T-helper 2 cell treated with Interferon-gamma antibody and Interleukin-4, amounts not matched to agents 100 ng/mL and 5 ng/mL, for 36 hours (primary cell): ENCODE results near the gene LY6G6C. TPM values are rescaled to one million over a fixed set of nuclear protein-coding genes. Genes with fewer than 3 reads are reported as not detected.
"Not testable (repeated sequence)": the region's sequence is repeated elsewhere in the genome, so short reads cannot be mapped to it uniquely, and the experiment has no call there.

Experiments used
- intact Hi-C: fragments of 100-400 bp; cut with micrococcal nuclease; formaldehyde crosslinking; loops from one replicate; pipeline ENCODE4 v1.15.1; 2023
- total RNA-seq: library from RNA; stranded (reverse); gene quantifications from 2 replicates; pipeline ENCODE4 v1.2.3, GENCODE V29; 2022

The LY6G6C gene
- total RNA-seq, 1 donor from 2014 or later = not detected

DNA sequence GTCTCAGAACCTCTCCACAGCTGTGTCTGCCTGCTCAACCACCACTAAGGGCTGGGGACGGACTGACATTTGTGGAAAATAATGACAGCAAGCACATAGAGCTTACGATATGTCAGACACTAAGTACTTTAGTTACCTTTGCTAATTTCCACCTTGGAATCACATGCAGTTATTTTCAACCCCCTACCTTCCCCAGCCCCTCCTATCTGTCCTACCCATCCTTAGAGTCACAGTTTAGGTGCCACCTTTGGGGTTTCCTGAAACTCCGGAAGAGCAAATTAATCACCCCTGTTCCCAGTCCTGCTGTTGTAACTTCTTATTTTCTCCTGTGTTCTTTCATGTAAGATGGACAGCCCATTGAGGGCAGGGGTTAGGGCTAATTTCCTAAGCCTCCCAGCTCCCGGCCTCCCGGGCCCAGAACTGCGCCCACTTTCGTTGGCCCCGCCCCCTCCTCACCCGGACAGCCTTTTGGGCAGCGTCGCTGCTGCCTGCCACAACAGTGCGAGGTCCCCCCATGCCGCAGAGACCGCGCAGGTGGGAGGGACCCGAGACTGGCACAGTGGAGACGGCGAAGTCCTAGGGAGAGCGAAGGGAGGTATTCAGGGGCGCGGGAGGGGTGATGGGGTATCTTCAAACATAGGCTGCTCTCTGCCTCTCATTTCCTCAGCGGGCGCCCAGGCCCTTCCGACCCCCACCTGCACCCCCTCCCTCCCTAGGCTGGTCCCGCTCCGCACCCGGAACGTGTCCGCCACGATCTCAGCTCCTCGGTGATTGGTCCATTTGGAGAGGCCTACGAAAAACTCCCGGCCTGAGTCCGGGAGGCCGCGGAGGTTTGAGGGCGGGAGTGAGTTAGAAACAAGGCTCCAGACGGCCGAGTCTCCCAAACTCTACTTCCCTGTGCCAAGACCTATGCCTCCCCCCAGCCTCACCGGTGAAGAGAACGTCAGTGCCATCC, 6.4 kb upstream of the LY6G6C start:
- intact Hi-C loops = loop anchor here (2.0 kb wide), 3 partner anchors 41 to 103 kb away; partner anchors contain the start of gene LY6G5C

DNA sequence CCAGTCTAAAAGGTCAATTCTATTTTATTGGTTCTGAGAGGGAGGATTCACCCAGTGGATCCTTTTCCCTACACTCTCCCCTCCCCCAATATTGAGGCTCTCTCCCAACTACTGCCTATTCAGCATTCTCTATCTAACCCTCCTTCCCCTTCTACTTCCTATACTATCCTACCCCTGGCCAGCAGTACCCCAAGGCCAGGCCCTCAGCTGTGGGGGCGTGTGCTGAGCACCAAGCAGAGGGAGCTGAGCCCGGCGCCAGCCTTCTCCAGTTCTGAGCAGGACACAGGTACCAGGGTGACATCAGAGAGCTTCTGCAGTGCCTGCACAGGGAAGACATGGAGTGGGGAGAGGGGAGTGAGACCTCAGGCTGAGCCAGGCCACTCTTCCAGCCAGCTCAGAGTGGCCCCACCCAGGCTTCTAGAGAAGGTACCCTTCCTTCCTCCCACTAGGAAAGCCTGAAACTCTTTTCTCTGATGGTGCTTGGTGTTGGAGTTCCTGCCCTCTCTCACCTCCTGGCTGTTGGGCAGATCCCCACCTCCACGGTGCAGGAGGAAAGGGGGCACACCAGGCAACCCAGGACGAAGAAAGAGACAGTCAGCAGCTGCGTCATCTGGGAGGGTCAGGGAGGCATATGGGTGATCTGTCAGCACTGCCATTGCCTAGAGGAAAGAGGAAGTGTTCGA, 5.6 kb upstream of the LY6G6C start:
- intact Hi-C loops = no loop called here

DNA sequence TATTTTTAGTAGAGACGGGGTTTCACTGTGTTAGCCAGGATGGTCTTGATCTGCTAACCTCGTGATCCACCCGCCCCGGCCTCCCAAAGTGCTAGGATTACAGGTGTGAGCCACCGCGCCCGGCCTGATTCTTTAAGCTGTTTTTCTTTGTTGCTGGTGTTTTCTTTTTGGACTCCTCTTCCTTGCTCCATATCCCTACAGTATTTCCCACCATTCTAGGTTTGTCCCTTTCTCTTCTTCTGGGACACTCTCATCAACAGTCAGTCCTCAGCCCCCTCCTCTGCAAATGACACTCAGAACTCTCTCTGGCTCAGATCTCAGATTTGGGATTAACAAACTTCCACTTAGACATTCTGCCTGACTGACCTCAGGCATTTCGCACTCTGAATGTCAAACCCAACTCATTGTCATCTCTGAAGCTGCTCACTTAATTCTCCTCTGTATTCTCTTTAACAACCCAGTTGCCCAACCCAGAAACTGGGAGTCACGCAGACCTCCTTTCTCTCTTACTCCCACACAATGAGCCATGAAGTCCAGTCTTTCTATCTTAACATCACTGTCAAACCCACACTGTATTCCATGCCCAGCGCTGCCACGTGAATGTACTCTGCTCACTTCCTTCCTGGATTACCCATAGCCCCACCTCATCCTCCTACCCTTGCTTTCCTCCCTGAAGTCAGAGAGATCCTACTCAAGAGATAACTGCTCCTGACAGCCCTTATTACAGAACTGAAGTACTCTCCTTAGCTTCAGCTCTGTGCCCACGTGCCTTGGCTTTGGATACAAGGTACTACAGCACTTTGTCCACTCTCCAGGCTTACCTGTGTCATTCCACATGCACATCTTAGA, 4.2 kb upstream of the LY6G6C start:
- intact Hi-C loops = no loop called here

DNA sequence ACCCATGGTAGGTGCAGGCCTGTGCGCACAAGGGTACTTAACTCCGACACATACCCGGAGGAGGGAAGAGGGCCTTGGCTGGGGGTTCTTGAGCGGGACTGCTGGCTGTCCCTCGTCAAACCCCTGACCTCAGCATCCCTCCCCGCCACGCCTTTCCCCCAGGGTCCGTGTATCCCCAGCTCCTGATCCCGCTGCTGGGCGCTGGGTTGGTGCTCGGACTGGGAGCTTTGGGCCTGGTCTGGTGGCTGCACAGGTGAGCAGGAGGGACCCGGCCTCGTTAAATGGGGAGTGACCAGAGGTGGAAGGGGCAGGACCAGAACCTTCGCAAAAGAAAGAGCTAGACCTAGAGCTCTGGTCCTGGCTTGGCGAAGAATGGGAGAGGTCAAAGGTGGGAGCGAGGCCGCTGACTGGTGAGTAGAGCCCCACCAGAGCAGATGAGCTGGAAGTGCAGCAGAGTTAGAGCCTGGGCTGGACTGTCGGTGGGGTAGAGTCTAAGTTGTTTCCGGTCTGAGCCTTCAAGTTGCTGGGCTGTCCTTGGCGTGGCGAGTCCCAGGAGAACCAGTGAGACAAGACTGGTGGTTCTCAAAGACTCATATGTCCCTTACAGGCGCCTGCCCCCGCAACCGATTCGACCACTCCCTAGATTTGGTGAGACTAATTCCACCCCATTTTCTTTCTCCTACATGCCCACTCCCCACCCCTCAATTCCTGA, 2.6 kb upstream of the LY6G6C start:
- intact Hi-C loops = no loop called here

DNA sequence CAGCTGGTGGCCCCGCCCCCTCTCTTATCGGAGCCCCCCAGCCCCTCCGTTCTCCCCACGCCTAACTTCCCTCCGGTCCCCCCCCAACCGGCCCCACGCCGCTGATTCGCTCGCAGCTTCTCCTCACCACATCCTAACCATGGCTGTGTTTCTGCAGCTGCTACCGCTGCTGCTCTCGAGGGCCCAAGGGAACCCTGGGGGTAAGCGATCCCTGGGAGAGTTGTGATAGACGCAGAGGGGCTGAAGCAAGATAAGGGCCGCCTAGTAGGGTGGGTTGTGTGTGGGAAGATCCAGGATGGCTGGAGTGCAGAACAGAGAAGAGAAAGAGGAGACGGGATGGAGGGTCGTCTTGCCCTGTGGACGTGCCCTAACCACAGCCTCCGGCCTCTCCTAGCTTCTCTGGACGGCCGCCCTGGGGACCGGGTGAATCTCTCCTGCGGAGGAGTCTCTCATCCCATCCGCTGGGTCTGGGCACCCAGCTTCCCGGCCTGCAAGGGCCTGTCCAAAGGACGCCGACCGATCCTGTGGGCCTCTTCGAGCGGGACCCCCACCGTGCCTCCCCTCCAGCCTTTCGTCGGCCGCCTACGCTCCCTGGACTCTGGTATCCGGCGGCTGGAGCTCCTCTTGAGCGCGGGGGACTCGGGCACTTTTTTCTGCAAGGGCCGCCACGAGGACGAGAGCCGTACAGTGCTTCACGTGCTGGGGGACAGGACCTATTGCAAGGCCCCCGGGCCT, 1.9 kb upstream of the LY6G6C start, which contains the start of gene MPIG6B:
Gene MPIG6B, plus strand, starts transcription at position 129 of the 735 bp plus-strand sequence. Its CDS starts 11 bp downstream, at position 140.
- intact Hi-C loops = no loop called here

DNA sequence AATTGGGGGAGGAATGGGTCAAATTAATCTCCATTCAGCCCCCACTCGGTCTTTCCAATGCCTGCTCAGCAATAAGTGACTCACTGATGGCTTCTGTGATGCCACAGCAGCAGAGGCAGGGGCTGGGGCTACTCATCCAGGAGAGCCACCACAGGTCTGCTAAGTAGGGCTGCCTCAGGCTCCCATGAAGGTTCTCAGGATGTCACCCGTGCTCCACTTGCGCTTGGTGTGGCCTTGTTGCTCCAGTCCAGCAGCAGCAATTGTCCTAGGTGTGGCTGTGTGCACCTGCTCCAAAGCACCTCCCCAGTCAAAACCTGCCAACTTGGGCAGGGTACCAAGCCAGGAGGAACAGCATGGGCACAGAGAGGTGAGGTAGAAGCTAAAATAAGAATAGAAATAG, 627 bp upstream of the LY6G6C start:
- intact Hi-C loops = no loop called here

DNA sequence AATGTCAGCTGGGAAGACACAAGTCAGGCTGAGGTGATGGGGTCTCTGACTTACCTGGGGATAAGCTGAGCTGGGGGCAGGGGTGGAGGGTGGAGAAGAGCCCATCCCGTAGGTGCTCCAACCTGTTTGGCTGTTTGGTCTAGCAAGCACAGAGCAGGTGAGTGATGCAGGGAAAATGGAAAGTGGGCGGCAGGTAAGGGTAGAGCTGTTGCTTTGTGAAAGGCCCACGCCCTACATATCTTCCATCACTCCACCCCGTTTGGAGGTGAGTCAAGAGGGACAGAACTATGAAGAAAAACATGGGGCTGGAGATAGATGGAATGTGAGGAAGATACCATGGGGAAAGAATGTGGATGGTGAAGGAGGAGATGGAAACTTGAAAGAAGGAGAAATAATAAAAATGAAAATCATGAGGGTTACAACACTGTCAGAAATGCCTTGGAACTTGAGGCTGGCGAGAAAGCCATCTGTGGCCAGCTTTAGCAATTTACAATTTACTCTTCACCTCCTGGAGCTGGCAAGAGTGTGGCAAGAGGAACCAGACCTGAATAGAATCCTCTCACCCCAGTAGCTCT, 1.3 kb downstream of the LY6G6C start:
- intact Hi-C loops = no loop called here

DNA sequence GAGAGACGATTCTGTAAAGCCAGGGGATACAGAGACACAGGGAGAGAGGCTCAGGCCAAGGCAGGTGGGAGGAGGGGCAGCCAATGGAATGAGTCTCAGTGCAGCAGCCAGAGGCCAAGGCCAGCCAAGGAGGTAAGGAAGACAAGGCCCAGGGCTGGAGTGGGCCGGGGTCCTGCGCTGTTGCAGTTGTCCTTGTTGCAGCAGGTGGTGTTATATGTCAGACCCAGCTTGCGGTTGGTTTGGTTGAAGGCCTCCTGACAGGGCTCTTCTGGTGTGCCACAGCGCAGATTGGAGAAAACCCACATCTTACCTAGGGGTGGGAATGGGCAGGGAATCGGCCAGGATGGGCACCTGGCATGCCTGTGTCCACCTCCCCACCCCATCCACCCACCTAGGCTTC, 2.5 kb downstream of the LY6G6C start:
- intact Hi-C loops = no loop called here

DNA sequence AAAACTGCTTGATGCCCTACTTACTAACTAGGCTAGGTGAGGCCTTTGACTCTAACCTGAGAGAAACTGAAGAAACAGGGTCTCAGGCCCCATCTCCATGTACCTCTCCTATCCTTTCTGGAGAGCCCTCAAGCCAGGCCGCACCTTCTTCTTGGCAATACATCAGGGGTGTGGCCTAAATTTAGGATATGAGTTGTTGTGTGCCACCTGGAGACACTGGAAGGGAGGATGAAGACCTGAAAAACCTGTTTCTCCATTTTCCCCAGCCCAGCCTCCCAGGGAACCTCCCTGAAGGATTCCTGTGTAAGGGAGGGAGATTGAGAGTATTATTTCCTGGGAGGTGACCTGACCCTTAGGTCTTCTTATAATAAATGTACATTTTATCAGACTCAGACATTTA, 3.3 kb downstream of the LY6G6C start:
- intact Hi-C loops = no loop called here

DNA sequence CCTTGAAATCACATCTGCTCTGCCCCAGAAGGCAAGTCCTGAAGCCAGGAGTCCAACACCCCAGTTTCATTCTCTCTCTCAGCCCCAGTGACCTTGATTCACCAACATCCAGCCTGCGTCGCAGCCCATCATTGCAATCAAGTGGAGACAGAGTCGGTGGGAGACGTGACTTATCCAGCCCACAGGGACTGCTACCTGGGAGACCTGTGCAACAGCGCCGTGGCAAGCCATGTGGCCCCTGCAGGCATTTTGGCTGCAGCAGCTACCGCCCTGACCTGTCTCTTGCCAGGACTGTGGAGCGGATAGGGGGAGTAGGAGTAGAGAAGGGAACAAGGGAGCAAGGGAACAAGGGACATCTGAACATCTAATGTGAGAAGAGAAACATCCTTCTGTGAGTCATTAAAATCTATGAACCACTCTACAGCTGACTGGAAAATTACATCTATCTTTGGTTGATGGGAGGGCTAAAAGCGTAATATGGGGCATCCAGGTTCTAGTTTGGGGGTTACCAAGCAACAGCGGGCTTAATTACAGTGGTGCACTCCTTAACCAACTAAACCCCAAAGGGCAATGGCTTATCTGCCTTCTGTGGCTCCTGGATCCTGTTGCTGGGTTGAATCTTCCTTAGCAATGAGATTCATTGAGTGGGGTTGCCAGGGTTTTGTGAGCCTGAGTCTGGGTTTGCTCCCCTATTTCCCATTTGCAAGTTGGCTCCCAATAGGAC, 3.9 kb downstream of the LY6G6C start:
- intact Hi-C loops = no loop called here

DNA sequence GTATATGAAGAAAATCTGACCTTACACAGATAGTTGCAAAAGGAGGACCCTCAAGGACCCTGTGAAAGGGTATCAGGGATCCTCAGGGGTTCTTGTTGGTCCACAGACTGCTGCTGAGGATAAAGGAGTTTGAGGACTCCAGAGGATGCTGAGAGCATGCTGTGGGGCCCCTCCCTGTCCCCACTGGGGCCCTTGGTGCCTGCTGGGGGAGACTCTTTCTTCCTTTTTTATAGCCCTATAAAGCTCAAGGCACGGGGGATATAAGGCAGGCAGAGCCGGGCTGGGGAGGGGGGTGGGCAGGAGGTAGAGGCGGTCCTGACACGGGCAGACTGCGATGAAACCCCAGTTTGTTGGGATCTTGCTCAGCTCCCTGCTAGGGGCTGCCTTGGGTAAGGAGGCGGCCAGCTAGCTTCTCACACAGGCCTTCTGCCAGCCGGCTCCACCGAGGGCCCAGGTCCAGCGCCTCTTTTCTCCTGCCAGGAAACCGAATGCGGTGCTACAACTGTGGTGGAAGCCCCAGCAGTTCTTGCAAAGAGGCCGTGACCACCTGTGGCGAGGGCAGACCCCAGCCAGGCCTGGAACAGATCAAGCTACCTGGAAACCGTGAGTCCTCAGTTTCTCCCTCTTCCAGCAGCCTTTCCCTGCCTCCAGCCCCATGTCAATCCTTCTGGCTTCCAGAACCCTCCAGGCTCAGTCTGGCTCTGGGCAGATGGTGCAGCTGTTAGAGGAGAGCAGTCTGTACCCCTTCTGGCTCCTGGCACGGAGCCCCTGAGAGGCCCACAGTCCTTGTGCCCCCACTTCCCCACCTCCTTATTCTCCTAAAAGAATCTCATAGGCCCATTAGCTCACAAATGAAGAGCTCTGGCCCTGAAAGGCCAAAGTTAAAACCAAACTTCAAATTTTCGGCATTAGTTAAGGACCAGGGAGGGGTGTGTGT, 6.3 kb downstream of the LY6G6C start, which contains the start of gene LY6G6D:
Gene LY6G6D, plus strand, starts transcription at position 327 of the 937 bp plus-strand sequence. Its CDS starts 8 bp downstream, at position 335.
- intact Hi-C loops = no loop called here

DNA sequence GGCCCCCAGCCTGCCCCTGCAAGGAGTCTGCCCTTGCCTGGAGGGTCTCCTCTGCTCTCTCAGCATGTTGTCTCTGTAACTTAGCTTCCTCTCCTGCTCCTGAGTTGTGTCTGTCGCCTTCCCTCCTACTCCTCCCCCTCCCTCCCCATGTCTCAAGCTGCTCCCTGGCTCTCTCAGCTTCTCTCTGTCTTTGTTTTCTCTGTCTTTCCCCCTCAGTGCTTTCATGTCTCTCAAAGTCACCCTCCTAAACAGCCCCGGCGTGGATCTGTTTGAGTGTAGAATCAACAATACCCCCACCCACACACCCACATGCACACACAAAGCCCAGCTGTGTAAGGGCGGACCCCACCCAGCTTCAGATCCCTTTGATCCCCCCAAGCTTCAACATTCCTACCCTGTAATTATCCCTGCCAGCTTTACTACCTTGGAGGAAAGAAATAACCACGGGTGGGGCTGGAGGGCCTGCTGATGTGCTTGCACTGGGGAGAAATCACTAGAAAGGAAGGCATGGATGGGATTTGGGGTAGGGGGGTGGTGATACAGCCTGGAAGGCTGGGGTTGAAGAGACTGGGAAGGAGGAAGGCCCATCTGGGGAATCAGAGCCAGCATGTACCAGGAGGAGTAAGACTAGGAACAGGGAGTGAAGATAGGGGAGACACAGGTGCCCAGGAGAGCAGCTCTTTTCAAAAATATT, 7.4 kb downstream of the LY6G6C start:
- intact Hi-C loops = no loop called here

DNA sequence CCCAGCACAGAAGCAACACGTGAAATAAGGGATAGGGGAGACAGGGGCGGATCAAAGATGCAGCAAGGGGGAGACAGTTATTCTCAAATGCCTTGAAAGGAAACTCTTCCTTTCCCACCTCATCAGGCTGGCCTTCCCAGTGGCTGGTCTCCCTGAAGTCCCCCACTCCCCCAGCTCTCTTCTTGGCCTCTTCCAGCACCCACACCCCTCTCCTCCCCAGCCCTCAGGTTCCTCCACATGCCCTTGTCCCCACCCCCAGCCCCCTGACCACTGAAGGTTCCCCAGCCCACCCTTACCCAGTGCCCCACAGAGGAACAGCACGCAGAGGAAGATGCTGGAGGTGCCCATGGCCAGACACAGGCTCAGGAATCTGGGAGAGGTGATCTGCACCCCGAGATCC, 8.1 kb downstream of the LY6G6C start:
- intact Hi-C loops = no loop called here

DNA sequence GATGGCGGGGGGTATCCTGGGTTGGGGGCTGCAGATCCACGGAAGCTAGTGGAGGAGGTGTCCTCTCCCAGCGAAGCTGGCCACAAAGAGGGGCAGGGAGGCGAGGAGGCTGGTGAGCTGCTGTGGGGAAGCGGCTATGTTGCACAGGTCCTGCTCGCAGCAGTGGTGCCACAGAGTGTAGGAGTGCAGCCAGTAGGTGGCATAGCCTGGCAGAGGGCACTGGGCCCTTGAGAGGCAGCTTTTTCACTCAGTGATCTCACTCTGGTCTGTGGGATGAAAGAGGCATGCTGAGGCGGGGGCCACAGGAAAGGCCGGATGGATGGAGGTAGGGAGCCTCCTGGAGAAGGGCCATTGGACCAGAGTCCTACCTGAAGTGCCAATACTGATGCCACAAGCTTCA, 9.2 kb downstream of the LY6G6C start:
- intact Hi-C loops = no loop called here

DNA sequence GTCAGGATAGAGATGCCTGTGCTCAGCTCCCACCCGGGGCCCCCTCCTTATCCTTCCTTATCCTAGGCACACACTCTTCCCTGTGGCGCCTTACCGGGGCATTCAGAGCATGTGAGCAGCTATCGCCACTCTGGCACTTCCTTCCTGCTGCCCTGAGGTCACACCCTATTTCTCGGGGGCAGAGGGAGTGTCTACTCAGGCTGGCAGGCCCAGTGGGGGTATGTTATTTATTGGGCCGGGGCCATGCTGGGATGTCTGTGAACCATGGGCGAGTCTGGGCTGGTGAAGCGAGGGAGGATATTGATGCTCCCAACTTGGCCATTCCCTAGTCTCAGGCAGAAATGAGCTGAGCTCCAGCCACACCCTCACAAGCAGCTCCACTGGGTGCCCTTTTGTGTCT, 10.3 kb downstream of the LY6G6C start:
- intact Hi-C loops = no loop called here

DNA sequence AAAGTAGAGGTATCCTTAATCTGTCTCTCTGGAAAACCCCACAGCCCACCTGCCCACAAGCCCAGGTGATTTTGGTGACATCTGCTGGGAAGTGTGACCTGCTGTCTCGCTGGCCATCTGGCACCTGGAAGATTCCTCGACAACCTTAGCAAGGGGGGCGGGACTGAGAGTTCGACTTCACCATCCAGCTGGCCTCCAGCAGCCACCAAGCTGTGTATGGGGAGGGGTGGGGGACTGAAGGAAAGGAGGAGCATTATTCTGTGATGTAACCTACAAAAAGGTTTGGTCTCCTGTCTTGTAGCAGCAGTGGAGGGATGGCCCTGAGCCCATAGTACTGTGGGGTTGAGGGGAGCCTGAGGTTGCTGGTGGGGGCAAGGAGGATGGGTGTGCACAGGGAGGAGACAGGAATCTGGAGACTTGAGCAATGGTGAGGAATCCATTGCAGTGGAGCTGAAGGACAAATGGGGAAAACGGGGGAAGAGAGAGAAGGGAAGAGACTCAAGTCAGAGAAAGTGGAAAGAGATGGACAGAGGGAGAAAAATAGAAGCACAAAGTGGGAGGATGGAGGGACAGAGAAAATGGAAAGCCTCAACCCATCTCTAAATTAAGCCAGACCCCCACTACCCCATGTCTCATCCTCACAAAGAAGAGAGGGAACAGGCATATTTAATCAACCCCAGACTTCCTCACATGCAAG, 10.9 kb downstream of the LY6G6C start:
- intact Hi-C loops = no loop called here

DNA sequence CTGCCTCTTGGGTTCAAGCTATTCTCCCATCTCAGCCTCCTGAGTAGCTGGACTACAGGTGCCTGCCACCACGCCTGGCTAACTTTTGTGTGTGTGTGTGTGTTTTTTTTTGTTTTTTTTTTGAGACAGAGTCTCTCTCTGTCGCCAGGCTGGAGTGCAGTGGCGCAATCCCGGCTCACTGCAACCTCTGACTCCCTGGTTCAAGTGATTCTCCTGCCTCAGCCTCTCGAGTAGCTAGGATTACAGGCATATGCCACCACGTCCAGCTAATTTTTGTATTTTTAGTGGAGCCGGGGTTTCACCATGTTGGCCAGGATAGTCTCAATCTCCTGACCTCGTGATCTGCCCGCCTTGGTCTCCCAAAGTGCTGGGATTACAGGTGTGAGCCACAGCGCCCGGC, 12.4 kb downstream of the LY6G6C start:
- intact Hi-C loops = not testable (repeated sequence)
